SK-N-SH (cell line): ENCODE results near the gene HINFP. TPM values are rescaled to one million over a fixed set of nuclear protein-coding genes. Genes with fewer than 3 reads are reported as not detected.

Experiments used
- CTCF ChIA-PET: fragments of 300-600, 350-600 bp; formaldehyde crosslinking; extraction: SDS; loops from one replicate; lab custom pipeline; 2021; lab: Yijun Ruan, JAX
- POLR2A ChIA-PET: fragments of 350-600 bp; sonication (Branson Sonifier 250); formaldehyde crosslinking; extraction: SDS; loops from one replicate; lab custom pipeline; 2020; ENCODE audit warnings: antibody characterized with exemption, inconsistent platforms; lab: Yijun Ruan, JAX
- DNase-seq: peaks from one replicate; pipeline ENCODE4 v3.0.0; 2012
- H2AFZ ChIP-seq: fragments of 200-600 bp; sonication (generic); 2 replicates; pipeline ENCODE4 v1.8.1; 2016; ENCODE audit warnings: antibody characterized with exemption, mild to moderate bottlenecking, low read depth
- H3F3A ChIP-seq: fragments of 200-600 bp; sonication (generic); replicated peaks from 2 replicates; pipeline ENCODE3; 2016; ENCODE audit warnings: antibody characterized with exemption, mild to moderate bottlenecking; ENCODE audit not compliant: insufficient read depth
- H3K27ac ChIP-seq, 2 experiments: fragments of 200-500 bp in 1 of 2; fragments of 200-600 bp in 1 of 2; sonication (Bioruptor generic) in 1 of 2; sonication (generic), shearing (Covaris generic) in 1 of 2; 2 replicates each; pipeline versions ENCODE4 v1.5.1 to v1.6.1; 2014 to 2016; ENCODE audit warnings: low read depth in 2 of 2, inconsistent platforms in 1 of 2, low read length in 1 of 2, mild to moderate bottlenecking in 1 of 2, mixed read lengths in 1 of 2
- H3K27me3 ChIP-seq: fragments of 200-600 bp; sonication (generic), shearing (Covaris generic); 2 replicates; pipeline ENCODE4 v1.6.1; 2016; ENCODE audit warnings: mixed run types; ENCODE audit not compliant: insufficient read depth
- H3K36me3 ChIP-seq, 2 experiments: fragments of 200-500 bp in 1 of 2; fragments of 200-600 bp in 1 of 2; sonication (Bioruptor generic) in 1 of 2; sonication (generic) in 1 of 2; replicated peaks in 1 of 2; 2 replicates each; pipeline versions ENCODE3 to v1.5.1; 2014 to 2016; ENCODE audit warnings: low read length in 1 of 2, mild to moderate bottlenecking in 1 of 2; ENCODE audit not compliant: insufficient read depth in 2 of 2, control insufficient read depth in 1 of 2
- H3K4me1 ChIP-seq, 2 experiments: fragments of 200-500 bp in 1 of 2; fragments of 200-600 bp in 1 of 2; sonication (Bioruptor generic) in 1 of 2; sonication (generic), shearing (Covaris generic) in 1 of 2; 2 replicates each; pipeline versions ENCODE4 v1.5.1 to v1.6.1; 2014 to 2016; ENCODE audit warnings: low read depth in 1 of 2, low read length in 1 of 2, mixed run types in 1 of 2; ENCODE audit not compliant: insufficient read depth in 2 of 2, control insufficient read depth in 1 of 2
- H3K4me2 ChIP-seq: fragments of 200-600 bp; sonication (generic), shearing (Covaris generic); 2 replicates; pipeline ENCODE4 v1.6.1; 2017; ENCODE audit warnings: mixed run types
- H3K4me3 ChIP-seq, 2 experiments: fragments of 200-500 bp in 1 of 2; fragments of 200-600 bp in 1 of 2; sonication (Bioruptor generic) in 1 of 2; sonication (generic), shearing (Covaris generic) in 1 of 2; 2 replicates each; pipeline versions ENCODE4 v1.5.1 to v1.8.1; 2014 to 2016; ENCODE audit warnings: low read depth in 2 of 2, inconsistent platforms in 1 of 2, low read length in 1 of 2, mild to moderate bottlenecking in 1 of 2, mixed read lengths in 1 of 2, moderate library complexity in 1 of 2
- H3K79me2 ChIP-seq: fragments of 200-600 bp; sonication (generic); 2 replicates; pipeline ENCODE4 v1.8.1; 2017; ENCODE audit warnings: mild to moderate bottlenecking; ENCODE audit not compliant: insufficient read depth
- H3K9ac ChIP-seq: fragments of 200-600 bp; sonication (generic); 2 replicates; pipeline ENCODE4 v1.6.1; 2017; ENCODE audit warnings: mixed run types
- H3K9me2 ChIP-seq: fragments of 200-600 bp; sonication (generic); 2 replicates; pipeline ENCODE4 v1.6.1; 2017; ENCODE audit warnings: mixed run types
- H3K9me3 ChIP-seq: fragments of 200-600 bp; sonication (generic); 2 replicates; pipeline ENCODE4 v1.6.1; 2017; ENCODE audit warnings: mixed run types, mild to moderate bottlenecking, moderate library complexity
- H4K20me1 ChIP-seq: fragments of 200-600 bp; sonication (generic); 2 replicates; pipeline ENCODE4 v1.6.1; 2017; ENCODE audit warnings: mild to moderate bottlenecking, mixed run types; ENCODE audit not compliant: insufficient read depth
- CTCF ChIP-seq: fragments of 200-600 bp; sonication (generic); IDR thresholded peaks from 2 replicates; pipeline ENCODE4 v1.6.1; 2017; ENCODE audit warnings: antibody characterized with exemption, mild to moderate bottlenecking, moderate library complexity
- EZH2phosphoT487 ChIP-seq: fragments of 200-600 bp; sonication (generic); IDR thresholded peaks from 2 replicates; pipeline ENCODE4 v1.6.1; 2017; ENCODE audit warnings: low read depth, mixed run types, mild to moderate bottlenecking, antibody characterized with exemption, moderate library complexity, borderline replicate concordance
- FOXM1 ChIP-seq: IDR thresholded peaks from 2 replicates; pipeline ENCODE4 v1.4.0; 2012; ENCODE audit warnings: low read depth, mild to moderate bottlenecking
- GABPA ChIP-seq: IDR thresholded peaks from 2 replicates; pipeline ENCODE4 v1.4.0; 2012; ENCODE audit warnings: low read depth, mild to moderate bottlenecking
- GATA2 ChIP-seq: sonication (generic); formaldehyde crosslinking; IDR thresholded peaks from 2 replicates; pipeline ENCODE4 v1.5.0; 2020; ENCODE audit warnings: mild to moderate bottlenecking, missing genetic modification reagents
- IRF3 ChIP-seq: fragments of 150-350 bp; IDR thresholded peaks from 2 replicates; pipeline ENCODE4 v1.6.1; 2016; ENCODE audit warnings: mild to moderate bottlenecking, low read depth, low read length
- MXI1 ChIP-seq: IDR thresholded peaks from 2 replicates; pipeline ENCODE4 v1.6.1; 2012; ENCODE audit warnings: mild to moderate bottlenecking, low read depth, low read length, improper control_type of control experiment
- POLR2AphosphoS5 ChIP-seq: IDR thresholded peaks from 2 replicates; pipeline ENCODE4 v1.6.1; 2012; ENCODE audit warnings: low read depth, low read length
- RAD21 ChIP-seq: IDR thresholded peaks from 2 replicates; pipeline ENCODE4 v1.6.1; 2012; ENCODE audit warnings: mild to moderate bottlenecking, low read length
- RCOR1 ChIP-seq: fragments of 150-350 bp; IDR thresholded peaks from 2 replicates; pipeline ENCODE4 v1.6.1; 2017; ENCODE audit warnings: antibody characterized with exemption, low read length
- RFX5 ChIP-seq: IDR thresholded peaks from 2 replicates; pipeline ENCODE4 v1.6.1; 2012; ENCODE audit warnings: mild to moderate bottlenecking, improper control_type of control experiment, low read length
- SIN3A ChIP-seq: IDR thresholded peaks from 2 replicates; pipeline ENCODE4 v1.6.1; 2012; ENCODE audit warnings: low read depth, mild to moderate bottlenecking, low read length, moderate library complexity, borderline replicate concordance
- SMC3 ChIP-seq: IDR thresholded peaks from 2 replicates; pipeline ENCODE4 v1.6.1; 2012; ENCODE audit warnings: low read depth, low read length, improper control_type of control experiment
- YY1 ChIP-seq: IDR thresholded peaks from 2 replicates; pipeline ENCODE4 v1.4.0; 2012; ENCODE audit warnings: low read depth, mild to moderate bottlenecking
- WGBS: methylation state at CpG from one replicate; pipeline ENCODE4 v1.1.6; 2017; ENCODE audit warnings: low lambda C conversion rate; 5-methylcytosine and 5-hydroxymethylcytosine counted together
- polyA plus RNA-seq, 3 experiments: library from polyadenylated mRNA; depleted of rRNA; stranded (reverse); fragments of >200 nt; gene quantifications; 2 replicates each; pipeline ENCODE4 v1.2.3, GENCODE V29; 2012
- TF ChIP-seq, protein P1 (sequence below): fragments of 150-350 bp; IDR thresholded peaks from 2 replicates; pipeline ENCODE4 v1.6.1; 2017; ENCODE audit warnings: antibody characterized with exemption, low read length, low read depth, borderline replicate concordance
- TF ChIP-seq, protein P2 (sequence below): IDR thresholded peaks from 2 replicates; pipeline ENCODE4 v1.4.0; 2012; ENCODE audit warnings: low read depth, borderline replicate concordance
- TF ChIP-seq, protein P3 (sequence below): IDR thresholded peaks from 2 replicates; pipeline ENCODE4; 2012

HINFP gene
- polyA plus RNA-seq, 1 of the 3 experiments (the other 2 are of a cell fraction): 21.8 TPM

GRCh38 chr11:119094816-119095065 lies 26.6 kb upstream of the HINFP start:
- peak; percentile 80 for DNase-seq
- CTCF ChIA-PET: interaction anchor here (0.6 to 3.4 kb wide), 28 partner anchors 9 to 245 kb away, joined by 3 to 20 read pairs (median 3); partner anchors contain the start of genes C2CD2L, NLRX1, SLC37A4 and UPK2
- TF ChIP-seq GABPA (no peak), EZH2phosphoT487 (no peak), IRF3 (no peak), GATA2 (CRISPR knock-in tag) (no peak), YY1 (no peak), CTCF (peak; percentile 75), SMC3 (0 out of 2 replicates have a peak, but pooled peaks have one; percentile 27), FOXM1 (no peak), RAD21 (peak; percentile 50), POLR2AphosphoS5 (no peak), RFX5 (no peak), RCOR1 (no peak), SIN3A (no peak; the same call in 1 of the 2 replicates), MXI1 (no peak)
- TF ChIP-seq, protein P1, sequence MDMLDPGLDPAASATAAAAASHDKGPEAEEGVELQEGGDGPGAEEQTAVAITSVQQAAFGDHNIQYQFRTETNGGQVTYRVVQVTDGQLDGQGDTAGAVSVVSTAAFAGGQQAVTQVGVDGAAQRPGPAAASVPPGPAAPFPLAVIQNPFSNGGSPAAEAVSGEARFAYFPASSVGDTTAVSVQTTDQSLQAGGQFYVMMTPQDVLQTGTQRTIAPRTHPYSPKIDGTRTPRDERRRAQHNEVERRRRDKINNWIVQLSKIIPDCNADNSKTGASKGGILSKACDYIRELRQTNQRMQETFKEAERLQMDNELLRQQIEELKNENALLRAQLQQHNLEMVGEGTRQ: no peak
- TF ChIP-seq, protein P2, sequence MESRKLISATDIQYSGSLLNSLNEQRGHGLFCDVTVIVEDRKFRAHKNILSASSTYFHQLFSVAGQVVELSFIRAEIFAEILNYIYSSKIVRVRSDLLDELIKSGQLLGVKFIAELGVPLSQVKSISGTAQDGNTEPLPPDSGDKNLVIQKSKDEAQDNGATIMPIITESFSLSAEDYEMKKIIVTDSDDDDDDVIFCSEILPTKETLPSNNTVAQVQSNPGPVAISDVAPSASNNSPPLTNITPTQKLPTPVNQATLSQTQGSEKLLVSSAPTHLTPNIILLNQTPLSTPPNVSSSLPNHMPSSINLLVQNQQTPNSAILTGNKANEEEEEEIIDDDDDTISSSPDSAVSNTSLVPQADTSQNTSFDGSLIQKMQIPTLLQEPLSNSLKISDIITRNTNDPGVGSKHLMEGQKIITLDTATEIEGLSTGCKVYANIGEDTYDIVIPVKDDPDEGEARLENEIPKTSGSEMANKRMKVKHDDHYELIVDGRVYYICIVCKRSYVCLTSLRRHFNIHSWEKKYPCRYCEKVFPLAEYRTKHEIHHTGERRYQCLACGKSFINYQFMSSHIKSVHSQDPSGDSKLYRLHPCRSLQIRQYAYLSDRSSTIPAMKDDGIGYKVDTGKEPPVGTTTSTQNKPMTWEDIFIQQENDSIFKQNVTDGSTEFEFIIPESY: no peak
- TF ChIP-seq, protein P3, sequence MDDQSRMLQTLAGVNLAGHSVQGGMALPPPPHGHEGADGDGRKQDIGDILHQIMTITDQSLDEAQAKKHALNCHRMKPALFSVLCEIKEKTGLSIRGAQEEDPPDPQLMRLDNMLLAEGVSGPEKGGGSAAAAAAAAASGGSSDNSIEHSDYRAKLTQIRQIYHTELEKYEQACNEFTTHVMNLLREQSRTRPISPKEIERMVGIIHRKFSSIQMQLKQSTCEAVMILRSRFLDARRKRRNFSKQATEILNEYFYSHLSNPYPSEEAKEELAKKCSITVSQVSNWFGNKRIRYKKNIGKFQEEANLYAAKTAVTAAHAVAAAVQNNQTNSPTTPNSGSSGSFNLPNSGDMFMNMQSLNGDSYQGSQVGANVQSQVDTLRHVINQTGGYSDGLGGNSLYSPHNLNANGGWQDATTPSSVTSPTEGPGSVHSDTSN: no peak
- TF ChIP-seq, all 33 proteins: peak for 3
- peaks cover 40% of the 10 kb centered on the region for H3F3A ChIP-seq
- peaks cover 31% of the 10 kb centered on the region for H4K20me1 ChIP-seq
- no peak overlapping the region for H2AFZ ChIP-seq
- H3K27ac ChIP-seq: peak overlapping the region; percentile 72 to 89
- peaks cover 21 to 22% of the 10 kb centered on the region in 2 experiments; a peak in 2 of 4 replicates for H3K4me1 ChIP-seq
- no peaks in the 10 kb centered on the region for H3K9me3 ChIP-seq
- H3K36me3 ChIP-seq: peaks cover 47 to 55% of the 10 kb centered on the region in 2 experiments
- POLR2A ChIA-PET: interaction anchor here (0.6 to 2.6 kb wide), 11 partner anchors 8 to 431 kb away, joined by 3 to 31 read pairs (median 5); partner anchors contain the start of genes C2CD2L, HINFP, HMBS and HYOU1
- WGBS: 0% methylated on average over 4 of the region's 19 CpGs
- peaks cover 55% of the 10 kb centered on the region for H3K79me2 ChIP-seq
- no peaks in the 10 kb centered on the region for H3K9me2 ChIP-seq
- peak overlapping the region; percentile 98 for H3K4me2 ChIP-seq
- peak overlapping the region; percentile 89 for H3K9ac ChIP-seq
- no peaks in the 10 kb centered on the region for H3K27me3 ChIP-seq
- peak overlapping the region; percentile 84 to 87 for H3K4me3 ChIP-seq
